GM21526 (cell line): ENCODE data around the gene MAPK1IP1L.
A peak's percentile ranks its signal among the peaks of the same experiment; 100 is the strongest.
"Not testable (repeated sequence)": the region's sequence is repeated elsewhere in the genome, so short reads cannot be mapped to it uniquely, and the experiment has no call there.

Experiments used
- ATAC-seq: cut with Tn5 transposase; IDR thresholded peaks from one replicate; pipeline ENCODE4 v1.9.1; 2021; ENCODE audit warnings: moderate library complexity; ENCODE audit not compliant: unreplicated experiment, low FRiP score

The MAPK1IP1L gene

DNA sequence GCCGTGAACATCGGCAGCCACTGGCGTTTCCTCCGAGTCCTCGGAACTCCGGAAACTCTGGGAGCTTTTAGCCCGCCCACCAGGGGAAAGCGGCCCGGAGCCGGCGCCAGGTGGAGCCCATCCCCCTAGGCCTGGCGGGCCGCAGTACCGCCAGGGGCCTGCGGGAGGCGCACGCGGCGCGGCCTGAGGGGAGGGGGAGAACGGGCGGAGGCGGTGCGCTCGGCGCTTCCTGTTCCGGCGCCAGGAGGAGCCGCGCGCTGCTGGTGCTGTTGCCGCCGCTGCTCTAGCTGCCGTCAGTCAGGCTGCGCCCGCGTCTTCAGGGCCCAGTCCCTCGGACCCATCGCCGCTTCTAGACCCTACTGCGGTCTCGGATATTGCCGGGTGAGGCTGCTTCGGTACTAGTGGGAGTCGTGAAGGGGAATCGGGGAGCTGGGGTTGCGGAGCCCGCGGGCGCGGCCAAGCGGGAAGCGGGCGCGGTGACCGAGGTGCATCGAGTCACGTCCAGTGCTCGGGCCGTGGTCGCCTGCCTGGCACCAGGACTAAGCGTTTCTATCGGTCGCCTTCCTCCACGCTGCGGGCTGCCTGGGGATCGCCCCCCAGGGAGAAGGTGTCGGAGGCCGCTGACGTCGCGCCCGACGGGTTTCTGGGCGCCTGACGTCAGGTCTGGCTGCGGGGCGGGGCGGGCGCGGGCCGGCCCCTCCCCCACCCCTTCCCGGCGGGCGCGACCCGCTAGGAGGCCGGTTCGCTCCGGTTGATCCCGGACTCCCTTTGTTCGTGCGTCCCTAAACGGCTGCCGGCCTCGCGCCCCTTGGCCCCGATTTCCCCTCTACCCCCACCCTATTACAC, at the start of gene MAPK1IP1L:
Gene MAPK1IP1L, plus strand, starts transcription at position 225 of the 846 bp plus-strand sequence. CDS start 10,037 bp downstream, outside the sequence.
- ATAC-seq, result peak; percentile 82

DNA sequence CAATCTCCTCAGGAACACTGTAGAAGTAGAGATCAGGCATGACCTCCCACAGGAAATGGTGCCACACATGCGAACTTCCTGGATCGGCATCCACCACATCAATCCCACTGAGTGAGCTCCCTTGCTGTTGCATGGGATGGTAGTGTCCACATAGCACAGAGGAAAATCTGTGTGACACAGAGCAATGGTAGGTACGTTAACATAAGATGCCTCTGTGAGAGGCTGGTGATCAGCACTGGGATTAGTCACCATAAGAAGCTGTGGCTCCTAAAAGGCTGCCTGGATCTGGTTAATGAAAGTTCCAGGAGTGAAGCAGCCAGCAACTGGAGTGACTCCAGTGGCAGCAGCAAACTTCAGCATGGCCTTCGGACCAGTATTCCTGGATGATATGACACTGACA, 46.4 kb upstream of the MAPK1IP1L start:
- no peak for ATAC-seq

- ATAC-seq, result no peak
Measured at GRCh38 chr14:55015006-55015405, 36.4 kb upstream of the MAPK1IP1L start.

GRCh38 chr14:55019968-55020554, 31.4 kb upstream of the MAPK1IP1L start:
- no peak for ATAC-seq

GRCh38 chr14:55024365-55024764, 27.1 kb upstream of the MAPK1IP1L start:
- ATAC-seq, result not testable (repeated sequence)

DNA sequence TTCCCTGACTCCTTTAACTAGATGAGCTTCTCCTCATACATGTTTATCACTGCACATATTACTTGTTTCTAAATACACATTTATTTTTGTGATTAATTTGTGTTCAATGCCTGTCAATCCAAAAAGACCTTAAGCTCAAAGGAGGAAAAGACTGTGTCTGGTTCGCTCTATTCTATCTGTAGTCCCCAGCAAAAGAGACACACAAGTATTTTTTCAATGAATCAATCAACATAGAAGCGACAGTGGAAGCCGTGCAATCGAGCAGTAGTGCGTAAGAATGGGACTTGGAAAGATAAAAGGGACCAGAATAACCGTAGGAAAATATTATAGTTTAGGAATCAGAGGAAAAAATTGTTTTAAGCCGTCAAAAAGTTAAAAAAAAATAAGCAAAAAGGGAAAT, 25.5 kb upstream of the MAPK1IP1L start:
- no peak for ATAC-seq

GRCh38 chr14:55026441-55026792, 25.0 kb upstream of the MAPK1IP1L start:
- ATAC-seq, result no peak

DNA sequence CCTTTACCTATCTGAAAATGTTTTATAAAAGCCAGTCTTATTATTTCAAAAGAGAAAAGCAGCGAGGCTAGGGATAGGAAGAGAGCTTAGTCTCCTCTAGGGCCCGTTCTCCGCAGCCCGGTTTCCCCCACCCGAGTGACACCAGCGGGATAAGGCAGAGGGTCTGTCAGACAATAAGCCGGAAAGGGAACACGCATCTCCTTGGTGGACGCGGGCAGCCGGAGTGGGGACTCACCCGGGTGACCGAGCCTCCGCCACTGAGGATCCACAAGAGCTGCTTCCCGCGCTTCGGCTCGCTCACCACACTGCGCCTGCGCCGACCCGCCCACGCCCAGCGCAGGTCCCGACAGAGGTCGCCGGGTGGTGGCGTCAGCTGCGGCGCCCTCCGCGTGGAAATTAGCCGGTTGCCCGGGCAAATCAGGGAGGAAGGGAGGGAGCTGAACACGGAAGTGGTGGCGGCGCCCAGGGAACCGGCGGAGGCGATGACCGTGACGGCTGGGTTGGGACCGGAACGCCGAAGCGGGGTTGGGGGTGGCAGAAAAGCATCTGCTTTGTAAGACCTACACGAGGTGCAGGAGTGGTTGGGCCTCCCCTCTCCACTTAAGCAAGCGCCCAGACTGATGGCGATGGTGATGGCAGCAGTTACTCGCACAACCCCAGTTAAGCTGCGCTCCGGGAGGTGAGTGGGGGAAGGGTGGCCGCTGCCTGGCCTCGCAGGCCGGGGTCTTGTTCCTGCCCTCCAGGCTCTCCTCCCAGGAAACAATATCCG, 24.5 kb upstream of the MAPK1IP1L start, which contains the start of the genes SOCS4 and WDHD1:
Gene SOCS4, plus strand, starts transcription at position 444 of the 769 bp plus-strand sequence. CDS start 15,806 bp downstream, outside the sequence.
Gene WDHD1, minus strand, starts transcription at position 307 of the 769 bp plus-strand sequence. CDS start 312 bp downstream, outside the sequence.
- ATAC-seq, result peak; percentile 82

GRCh38 chr14:55028066-55028465, 23.4 kb upstream of the MAPK1IP1L start:
- ATAC-seq, result no peak

DNA sequence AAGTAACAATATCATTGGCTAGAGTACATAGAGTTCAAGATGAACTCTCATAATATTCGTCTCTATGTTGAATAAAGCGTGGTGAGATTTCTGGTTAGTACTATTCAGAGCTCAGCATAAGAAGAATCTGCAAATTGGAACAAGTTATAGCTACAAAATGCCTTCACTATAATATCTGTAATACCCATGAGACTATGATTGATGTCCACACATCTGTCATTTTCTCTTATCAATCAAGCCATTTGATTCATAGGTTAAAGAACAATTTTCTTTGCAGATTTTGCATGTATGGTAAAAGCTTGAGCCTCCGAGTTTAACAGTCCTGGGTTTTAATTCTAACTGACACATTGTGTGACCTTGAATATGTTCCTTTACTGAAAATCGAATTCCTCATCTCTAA, 23.0 kb upstream of the MAPK1IP1L start:
- ATAC-seq, result no peak

- ATAC-seq, result no peak
Measured at GRCh38 chr14:55031190-55031589, 20.3 kb upstream of the MAPK1IP1L start.

- not testable (repeated sequence) for ATAC-seq
Measured at GRCh38 chr14:55037995-55038394, 13.5 kb upstream of the MAPK1IP1L start.

- ATAC-seq, result no peak
Measured at GRCh38 chr14:55038708-55039107, 12.7 kb upstream of the MAPK1IP1L start.

GRCh38 chr14:55043528-55043927, 7.9 kb upstream of the MAPK1IP1L start:
- ATAC-seq, result no peak

DNA sequence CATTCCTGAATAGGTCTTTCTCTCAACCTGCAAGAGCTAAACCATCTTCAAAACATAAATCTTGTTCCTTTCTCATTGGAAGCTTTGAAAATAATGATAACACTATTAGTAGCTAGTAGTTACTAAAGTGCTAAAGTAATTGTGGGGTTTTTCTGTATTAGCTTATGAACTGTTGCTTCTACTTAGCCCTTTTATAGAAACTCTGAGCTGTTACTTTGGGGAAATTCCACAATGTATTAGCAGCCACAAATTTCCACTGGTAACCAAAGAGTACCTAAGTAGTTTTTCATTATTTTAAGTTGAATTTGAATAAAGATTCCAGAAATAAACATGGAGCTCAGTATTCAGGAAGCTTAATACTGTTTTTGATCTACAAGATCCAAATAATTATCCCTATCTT, 6.4 kb upstream of the MAPK1IP1L start:
- ATAC-seq, result no peak

DNA sequence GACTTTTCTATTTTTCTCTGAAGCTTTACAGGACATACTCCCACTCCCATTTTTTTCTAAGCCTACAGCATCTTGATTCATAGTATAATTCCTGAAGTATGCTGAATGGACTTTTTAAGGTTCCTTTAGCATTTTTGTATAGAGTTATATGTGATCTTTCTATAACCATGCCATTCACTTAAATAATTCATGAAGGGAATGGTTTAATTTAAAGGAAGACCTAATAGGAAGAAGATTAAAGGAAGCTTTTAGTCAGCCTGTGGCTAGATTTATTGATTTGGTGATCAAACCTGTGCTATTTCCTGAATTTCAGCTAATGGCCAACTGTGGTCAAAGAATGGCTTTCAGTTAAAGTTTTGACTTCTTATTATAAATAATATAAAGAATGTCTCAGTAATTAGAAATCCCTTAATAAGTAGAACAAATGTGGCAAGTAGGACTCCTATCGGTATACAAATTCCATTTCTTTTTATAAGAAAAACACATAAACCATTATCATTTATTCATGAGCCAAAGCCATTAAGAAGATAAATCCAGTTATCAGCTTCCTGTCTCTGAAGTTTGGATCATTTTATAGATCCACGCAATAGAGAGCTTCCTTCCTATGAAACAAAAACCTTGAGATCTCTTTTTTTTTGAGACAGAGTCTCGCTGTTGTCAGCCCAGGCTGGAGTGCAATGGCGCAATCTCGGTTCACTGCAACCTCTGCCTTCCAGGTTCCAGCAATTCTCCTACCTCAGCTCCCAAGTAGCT, 4.0 kb upstream of the MAPK1IP1L start:
- ATAC-seq, result no peak

- ATAC-seq, result no peak
Measured at GRCh38 chr14:55048900-55049436, 2.5 kb upstream of the MAPK1IP1L start.

DNA sequence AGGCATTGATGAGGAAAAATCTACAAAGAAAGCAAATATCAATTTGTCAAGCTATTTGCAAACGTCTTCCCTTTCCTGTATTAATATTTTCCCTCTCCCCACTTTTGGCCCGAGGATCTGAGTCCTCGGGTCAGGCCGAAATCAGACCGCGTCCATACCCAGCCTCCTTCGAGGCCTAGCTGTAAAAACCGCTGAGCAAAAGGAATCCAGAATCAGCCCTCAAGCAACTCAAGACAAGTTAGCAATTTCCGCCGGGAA, 353 bp upstream of the MAPK1IP1L start:
- peak; percentile 27 for ATAC-seq

DNA sequence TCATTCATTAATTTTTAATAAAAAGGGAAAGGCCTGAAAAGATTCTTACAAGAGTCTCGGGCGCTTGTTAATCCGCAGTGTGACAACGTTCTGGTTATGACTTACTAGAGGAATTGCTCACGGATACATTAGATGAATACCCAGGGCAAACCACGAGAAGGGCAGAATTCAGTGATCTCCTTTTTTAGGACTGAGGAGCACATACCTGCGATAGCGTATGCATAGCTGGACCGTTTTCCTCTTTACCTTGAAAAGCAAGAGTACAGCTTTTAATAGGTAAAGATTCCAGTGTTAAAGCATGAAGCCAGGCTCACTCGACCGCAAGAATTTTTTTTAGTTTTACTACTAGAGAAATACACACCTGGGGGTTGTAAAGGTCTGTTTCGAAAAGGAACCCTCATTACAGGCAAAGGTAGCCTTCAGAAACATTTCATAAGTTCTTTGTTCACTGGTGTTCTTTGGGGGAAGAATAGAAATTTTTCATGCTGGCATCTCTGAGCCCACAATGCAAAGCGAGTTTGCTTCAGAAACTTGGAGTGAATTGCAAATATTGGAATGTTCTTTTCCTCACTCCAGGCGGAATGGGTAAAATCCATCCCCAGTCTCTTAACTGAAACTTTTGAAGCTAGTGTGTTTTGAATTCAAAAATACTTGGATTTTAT, 953 bp downstream of the MAPK1IP1L start:
- peak; percentile 4 for ATAC-seq

- ATAC-seq, result no peak
Measured at GRCh38 chr14:55053018-55053417, 1.6 kb downstream of the MAPK1IP1L start.
